Measurements from ENCODE around the gene ZFAND6.

ZFAND6 gene

GRCh38 chr15:80159811-80160569 is 100.5 kb downstream of the ZFAND6 start:
- peaks cover 0 to 2% (median 0%) of the 10 kb centered on the region in 4 donors for H3K4me1 ChIP-seq
- peak in 1 of 2 donors; percentile 56 for DNase-seq
- no peak overlapping the region for H3K4me3 ChIP-seq
- peaks cover 38 to 56% (median 38%) of the 10 kb centered on the region in 3 donors for H3K36me3 ChIP-seq
- H3K9me3 ChIP-seq = no peaks in the 10 kb centered on the region
- intact Hi-C loops (cut with DNase I; ENCODE audit: low total_unique reads) = loop anchor here (10.0 kb wide), 1 partner anchor 1885 kb away; the partner anchor contains the start of gene MEX3B
- H3K27me3 ChIP-seq = no peaks in the 10 kb centered on the region
- no peak overlapping the region for H3K27ac ChIP-seq
- no peak for TF ChIP-seq CTCF (IDR thresholded peaks at IDR 0.05)

GRCh38 chr15:80160570-80161156 is 101.2 kb downstream of the ZFAND6 start:
- no peak overlapping the region for H3K27ac ChIP-seq

GRCh38 chr15:80161468-80162016 is 102.1 kb downstream of the ZFAND6 start:
- no peak overlapping the region for H3K27ac ChIP-seq
- no peak for DNase-seq
- no peaks in the 10 kb centered on the region for H3K27me3 ChIP-seq
- TF ChIP-seq CTCF (IDR thresholded peaks at IDR 0.05) = no peak
- H3K36me3 ChIP-seq = peaks cover 38 to 56% (median 38%) of the 10 kb centered on the region in 3 donors
- intact Hi-C loops (cut with DNase I; ENCODE audit: low total_unique reads) = no loop called here
- no peaks in the 10 kb centered on the region for H3K4me1 ChIP-seq
- no peaks in the 10 kb centered on the region for H3K9me3 ChIP-seq
- no peak overlapping the region for H3K4me3 ChIP-seq

More at GRCh38 chr15:80160570-80161156, 101.2 kb downstream of the ZFAND6 start:
- Histone ChIP-seq H3K36me3 (peaks cover 38 to 56% (median 38%) of the 10 kb centered on the region in 3 donors), H3K27me3 (no peaks in the 10 kb centered on the region), H3K4me3 (no peak overlapping the region), H3K9me3 (no peaks in the 10 kb centered on the region), H3K4me1 (no peaks in the 10 kb centered on the region)
- DNase-seq = peak; percentile 76 to 79
- intact Hi-C loops (cut with DNase I; ENCODE audit: low total_unique reads) = no loop called here
- no peak for TF ChIP-seq CTCF (IDR thresholded peaks at IDR 0.05)

- H3K36me3 ChIP-seq = peaks cover 38 to 57% (median 38%) of the 10 kb centered on the region in 3 donors
- H3K27me3 ChIP-seq = no peaks in the 10 kb centered on the region
- H3K4me3 ChIP-seq = no peak overlapping the region
- no peaks in the 10 kb centered on the region for H3K4me1 ChIP-seq
- DNase-seq = no peak
- no peak overlapping the region for H3K27ac ChIP-seq
- no peaks in the 10 kb centered on the region for H3K9me3 ChIP-seq
- TF ChIP-seq CTCF (IDR thresholded peaks at IDR 0.05) = no peak
- intact Hi-C loops (cut with DNase I; ENCODE audit: low total_unique reads) = no loop called here
These were observed 102.6 kb downstream of the ZFAND6 start for GRCh38 chr15:80162059-80162554.

- DNase-seq = no peak
- no peaks in the 10 kb centered on the region for H3K27me3 ChIP-seq
- H3K27ac ChIP-seq = no peak overlapping the region
- H3K9me3 ChIP-seq = no peaks in the 10 kb centered on the region
- TF ChIP-seq CTCF (IDR thresholded peaks at IDR 0.05) = no peak
- no peaks in the 10 kb centered on the region for H3K4me1 ChIP-seq
- H3K36me3 ChIP-seq = peaks cover 35 to 65% (median 40%) of the 10 kb centered on the region in 3 donors
- intact Hi-C loops (cut with DNase I; ENCODE audit: low total_unique reads) = no loop called here
- H3K4me3 ChIP-seq = no peak overlapping the region
These were observed 103.7 kb downstream of the ZFAND6 start for GRCh38 chr15:80163217-80163616.

Data from tibial artery (tissue), 4 donors.